ENCODE measurements around the gene KLHL6.
A peak's percentile ranks its signal among the peaks of the same experiment; 100 is the strongest.

The KLHL6 gene

DNA sequence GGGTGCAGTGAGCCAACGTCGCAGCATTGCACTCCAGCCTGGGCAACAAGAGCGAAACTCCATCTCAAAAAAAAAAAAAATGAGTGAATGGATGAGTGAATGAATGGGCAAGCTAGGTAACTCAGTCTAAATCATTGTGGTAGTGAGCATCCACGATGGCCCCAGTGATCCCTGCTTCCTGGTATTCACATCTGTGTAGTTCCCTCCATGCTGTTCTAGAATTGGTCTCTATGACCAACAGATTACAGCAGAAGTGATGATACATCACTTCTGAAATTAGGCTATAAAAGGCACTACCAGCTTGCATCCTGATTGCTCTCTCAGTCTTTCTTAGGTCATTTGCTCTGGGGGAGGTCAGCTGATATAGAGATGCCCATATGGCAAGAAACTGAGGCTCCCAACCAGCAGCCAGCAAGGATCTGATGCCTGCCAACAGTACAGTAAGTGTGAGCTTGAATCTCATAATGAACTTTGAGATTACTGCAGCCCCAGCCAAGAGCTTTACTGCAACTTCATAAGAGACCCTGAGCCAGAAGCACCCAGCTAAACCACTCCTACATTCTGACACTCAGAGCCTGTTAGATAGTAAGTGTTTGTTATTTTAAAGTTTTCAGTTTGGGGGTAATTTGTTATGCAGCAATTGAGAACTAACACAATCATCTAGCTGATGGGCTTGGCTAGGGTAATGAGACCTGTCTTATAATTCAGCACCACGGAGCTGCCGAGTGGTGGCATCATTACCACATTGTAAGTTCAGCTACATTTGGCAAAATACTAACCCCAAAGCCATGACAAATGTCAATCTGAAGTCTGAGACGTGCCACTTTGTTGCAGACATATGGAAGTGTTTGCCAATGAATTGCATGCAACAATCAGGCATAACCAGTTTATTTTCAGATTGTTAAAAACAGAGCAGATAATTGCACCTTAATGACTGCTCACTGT, 53.0 kb downstream of the KLHL6 start:
- DNase-seq: no peak

- DNase-seq: no peak
Observed at GRCh38 chr3:183500981-183501704, 54.4 kb downstream of the KLHL6 start.

GRCh38 chr3:183500319-183500718, 55.2 kb downstream of the KLHL6 start:
- no peak for DNase-seq

DNA sequence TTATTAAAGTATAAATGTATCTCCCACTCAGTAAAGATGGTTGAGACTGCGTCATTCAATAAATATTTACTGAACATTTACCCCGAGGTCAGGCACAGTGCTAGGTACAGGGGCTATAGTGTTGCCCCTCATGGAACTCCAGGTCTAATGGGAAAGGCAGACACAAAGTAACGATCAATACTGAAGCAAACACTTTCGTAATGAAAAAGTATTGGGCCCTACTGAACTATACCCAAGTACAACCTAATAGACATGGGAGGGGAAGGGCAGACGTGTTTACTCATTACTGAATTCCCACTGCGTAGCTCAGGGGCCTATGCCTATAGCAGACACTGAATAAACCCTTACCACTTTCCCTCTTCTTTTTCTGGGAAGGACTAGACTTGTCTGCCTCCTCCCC, 56.9 kb downstream of the KLHL6 start:
- DNase-seq: no peak

DNA sequence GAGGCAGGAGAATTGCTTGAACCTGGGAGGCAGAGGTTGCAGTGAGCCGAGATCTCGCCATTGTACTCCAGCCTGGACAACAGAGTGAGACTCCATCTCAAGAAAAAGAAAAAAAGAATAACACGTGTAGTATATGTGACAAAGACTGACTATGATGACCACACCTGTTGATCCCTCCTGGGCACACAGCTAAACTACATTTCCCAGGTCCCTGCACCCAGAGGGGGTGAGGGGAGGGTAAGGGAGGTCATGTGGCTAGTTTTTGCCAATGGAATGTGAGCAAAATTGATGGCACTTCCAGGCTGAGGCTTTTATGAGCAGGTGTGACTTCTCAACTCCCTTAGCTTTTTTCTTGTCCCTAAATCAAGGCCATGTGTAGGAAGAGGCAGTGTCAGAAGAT, 58.2 kb downstream of the KLHL6 start:
- no peak for DNase-seq

- DNase-seq: no peak
Observed at GRCh38 chr3:183496311-183496710, 59.2 kb downstream of the KLHL6 start.

GRCh38 chr3:183494341-183494740, 61.2 kb downstream of the KLHL6 start:
- no peak for DNase-seq

DNA sequence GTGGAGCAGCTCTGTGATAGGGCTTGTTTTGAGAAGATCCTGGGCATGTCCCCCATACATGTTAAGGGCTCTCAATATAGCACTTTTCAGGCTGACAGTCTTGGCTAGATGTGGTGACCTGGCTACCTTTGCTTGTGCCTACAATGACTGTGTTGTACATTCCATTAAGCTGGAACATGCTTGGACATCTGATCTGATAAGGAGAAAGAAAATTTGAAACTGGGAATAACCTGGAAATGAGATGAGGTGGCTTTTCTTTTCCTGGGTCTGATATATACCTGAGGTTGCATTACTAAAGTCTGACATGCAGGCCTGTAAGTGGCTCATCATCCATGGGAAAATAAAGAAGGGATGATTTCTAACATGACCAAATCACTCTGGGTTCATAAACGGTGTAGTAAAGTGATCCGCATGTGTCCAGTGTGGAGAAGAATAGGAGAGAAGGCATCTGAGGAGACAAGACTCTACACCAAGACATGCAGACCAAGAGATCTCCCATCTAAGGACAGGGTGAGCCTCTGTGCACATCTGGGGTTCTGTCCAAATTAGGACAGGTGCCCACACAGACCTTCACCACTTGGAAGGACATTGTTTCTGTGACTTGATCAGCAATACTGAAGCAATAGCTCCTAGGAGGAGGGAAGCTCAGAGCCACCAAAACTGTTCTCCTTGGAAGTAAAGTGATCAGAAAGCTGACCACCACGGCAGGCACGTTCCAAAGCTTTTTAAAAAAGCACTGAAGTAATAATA, 62.0 kb downstream of the KLHL6 start:
- no peak for DNase-seq

- no peak for DNase-seq
Observed at GRCh38 chr3:183492849-183493179, 62.7 kb downstream of the KLHL6 start.

- DNase-seq: no peak
Observed at GRCh38 chr3:183491923-183492848, 63.3 kb downstream of the KLHL6 start.

GRCh38 chr3:183491109-183491922, 64.2 kb downstream of the KLHL6 start:
- no peak for DNase-seq

GRCh38 chr3:183490653-183491052, 64.9 kb downstream of the KLHL6 start:
- peak; percentile 22 for DNase-seq

GRCh38 chr3:183490211-183490601, 65.3 kb downstream of the KLHL6 start:
- DNase-seq: no peak

GRCh38 chr3:183489455-183490210, 65.9 kb downstream of the KLHL6 start:
- peak; percentile 44 for DNase-seq

- no peak for DNase-seq
Observed at GRCh38 chr3:183488343-183488742, 67.2 kb downstream of the KLHL6 start.

DNA sequence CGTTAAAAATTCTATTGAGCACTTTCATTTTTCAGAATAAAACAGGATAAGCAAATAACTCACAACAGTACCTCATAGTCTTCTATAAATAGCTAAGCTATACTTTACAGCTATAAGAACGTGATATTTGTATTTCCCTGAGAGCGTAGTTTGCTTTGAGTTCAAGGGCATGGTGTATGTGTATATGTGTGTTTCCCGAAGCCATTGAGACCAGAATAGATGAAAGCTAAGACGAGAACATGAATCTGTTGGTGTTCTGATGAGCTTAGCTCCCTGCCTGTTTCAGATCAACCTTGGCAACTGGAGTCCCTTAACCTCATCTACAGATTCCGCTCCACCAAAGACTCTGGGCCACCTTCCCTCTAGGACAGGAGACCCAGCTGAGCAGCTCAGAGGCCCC, 67.6 kb downstream of the KLHL6 start:
- DNase-seq: no peak

- DNase-seq: no peak
Observed at GRCh38 chr3:183487016-183487415, 68.5 kb downstream of the KLHL6 start.

- no peak for DNase-seq
Observed at GRCh38 chr3:183486472-183486871, 69.0 kb downstream of the KLHL6 start.

DNA sequence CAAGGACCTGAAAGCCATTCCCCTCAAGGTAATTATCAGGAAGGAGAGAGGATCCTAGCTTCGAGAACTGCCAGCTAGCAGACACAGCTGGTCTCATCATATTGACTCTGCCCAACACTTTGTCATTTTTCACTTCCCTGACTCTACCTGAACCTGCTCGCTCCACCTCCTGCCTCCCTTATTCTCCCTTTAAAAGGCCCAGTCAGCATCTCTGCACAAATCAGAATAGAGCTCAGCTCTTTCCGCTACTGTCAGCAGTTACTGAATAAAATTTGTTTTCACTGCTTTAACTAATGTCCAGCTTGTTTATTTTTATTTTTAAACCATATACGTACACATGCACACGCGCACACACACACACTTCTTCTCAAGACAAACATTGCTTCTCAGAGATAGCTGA, 69.9 kb downstream of the KLHL6 start:
- no peak for DNase-seq

GRCh38 chr3:183485093-183485492, 70.4 kb downstream of the KLHL6 start:
- no peak for DNase-seq
